ENCODE data around the gene DLG2. TPM values are rescaled to one million over a fixed set of nuclear protein-coding genes. Genes with fewer than 3 reads are reported as not detected.

The DLG2 gene
- total and polyA plus RNA-seq, 2 donors, result 4.8 to 6.6 TPM

DNA sequence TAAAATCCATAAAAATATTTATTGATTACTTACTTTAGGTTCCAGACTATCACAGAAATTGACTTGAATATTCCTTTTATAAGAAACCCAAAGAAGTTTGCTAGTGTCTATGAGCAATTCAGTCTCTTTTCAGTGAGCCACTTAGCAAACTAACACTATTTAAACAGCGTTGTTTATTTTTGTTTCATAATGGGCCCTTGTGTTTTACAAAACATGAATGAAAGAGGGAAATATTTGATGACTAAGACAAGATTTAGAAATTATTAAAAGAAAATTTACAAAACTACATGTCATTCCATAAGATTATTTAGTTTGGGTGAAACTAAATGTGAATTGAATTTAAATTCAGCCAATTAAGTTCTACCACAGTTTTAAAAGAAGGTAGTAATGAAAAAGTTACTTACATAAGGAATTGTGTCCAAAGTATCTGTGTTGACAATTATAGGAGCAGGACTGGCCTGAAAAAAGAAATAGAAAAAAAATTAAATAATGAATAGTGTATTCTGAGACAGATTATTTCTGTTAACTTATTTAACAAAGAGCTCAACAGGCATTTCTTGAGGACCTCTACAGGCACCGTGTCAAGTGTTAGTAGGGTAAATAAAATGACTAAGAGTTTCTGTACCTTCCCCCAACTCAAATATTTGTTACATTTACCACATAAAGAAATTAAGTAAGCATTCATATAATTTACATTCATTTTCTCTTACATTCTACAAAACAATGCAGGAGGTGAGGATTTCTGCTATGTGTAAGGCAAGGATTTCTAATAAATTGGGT lies 1376.1 kb downstream of the DLG2 start:
- H3K27me3 ChIP-seq (ENCODE audit: control insufficient read depth in 2 of 2, insufficient read depth in 1 of 2, low read length in 1 of 2), result no peaks in the 10 kb centered on the region
- H3K4me3 ChIP-seq (ENCODE audit: low read length in 2 of 2), result no peak overlapping the region
- no peaks in the 10 kb centered on the region for H3K36me3 ChIP-seq (ENCODE audit: control insufficient read depth in 2 of 2, insufficient read depth in 2 of 2, low read length in 1 of 2)
- H3K4me1 ChIP-seq (ENCODE audit: control insufficient read depth in 2 of 2, insufficient read depth in 2 of 2, low read length in 2 of 2), result no peaks in the 10 kb centered on the region
- H3K27ac ChIP-seq (ENCODE audit: low read depth in 1 of 2, low read length in 1 of 2), result no peak overlapping the region
- 94% methylated on average over 2 of the region's 2 CpGs for WGBS
- no peak for DNase-seq (ENCODE audit: low read depth in 6 of 9, low spot score in 9 of 9)
- H3K9me3 ChIP-seq (ENCODE audit: control insufficient read depth in 2 of 2, insufficient read depth in 1 of 2, low read length in 1 of 2), result no peaks in the 10 kb centered on the region

DNA sequence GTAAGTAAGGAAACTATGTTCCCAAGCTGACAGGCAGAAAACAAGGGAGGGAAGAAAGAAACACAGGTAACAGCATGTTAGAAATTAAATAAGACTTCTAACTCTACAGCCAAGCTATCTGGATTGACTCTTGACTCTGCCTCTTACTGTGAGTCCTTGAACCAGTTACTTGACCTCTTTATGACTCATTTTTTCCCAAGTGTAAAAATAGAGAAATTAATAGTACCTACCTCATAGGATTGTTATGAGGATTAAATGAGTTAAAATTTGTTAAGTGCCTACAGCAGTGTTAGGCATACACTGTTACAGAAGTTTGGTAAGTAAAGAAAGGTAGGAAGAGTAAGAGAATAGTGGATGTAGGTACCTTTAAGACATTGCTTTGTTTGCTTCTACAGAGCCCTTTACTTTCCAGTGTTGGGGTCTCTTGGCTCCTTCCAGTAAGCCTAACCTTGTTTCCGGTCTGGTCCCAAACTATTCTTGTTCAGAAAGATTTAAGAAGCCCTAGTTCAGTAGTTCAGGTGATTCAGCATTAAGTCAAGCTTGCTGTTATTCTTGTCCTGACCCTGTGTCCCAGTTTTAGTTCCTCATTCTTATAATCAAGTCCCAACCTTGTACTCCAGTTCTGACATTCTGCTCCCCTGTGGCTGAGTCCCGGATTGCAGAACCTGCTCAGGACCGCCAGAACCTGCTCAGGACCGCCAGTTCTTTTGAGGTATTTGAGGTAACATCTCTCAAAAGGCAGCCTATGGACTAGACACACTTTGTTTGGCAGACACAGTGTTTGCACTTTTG lies 1377.6 kb downstream of the DLG2 start:
- H3K27ac ChIP-seq (ENCODE audit: low read depth in 1 of 2, low read length in 1 of 2), result no peak overlapping the region
- H3K36me3 ChIP-seq (ENCODE audit: control insufficient read depth in 2 of 2, insufficient read depth in 2 of 2, low read length in 1 of 2), result no peaks in the 10 kb centered on the region
- WGBS, result 83% methylated on average over 4 of the region's 4 CpGs
- no peak overlapping the region for H3K4me3 ChIP-seq (ENCODE audit: low read length in 2 of 2)
- H3K27me3 ChIP-seq (ENCODE audit: control insufficient read depth in 2 of 2, insufficient read depth in 1 of 2, low read length in 1 of 2), result no peaks in the 10 kb centered on the region
- DNase-seq (ENCODE audit: low read depth in 6 of 9, low spot score in 9 of 9), result no peak
- H3K4me1 ChIP-seq (ENCODE audit: control insufficient read depth in 2 of 2, insufficient read depth in 2 of 2, low read length in 2 of 2), result no peaks in the 10 kb centered on the region
- no peaks in the 10 kb centered on the region for H3K9me3 ChIP-seq (ENCODE audit: control insufficient read depth in 2 of 2, insufficient read depth in 1 of 2, low read length in 1 of 2)

DNA sequence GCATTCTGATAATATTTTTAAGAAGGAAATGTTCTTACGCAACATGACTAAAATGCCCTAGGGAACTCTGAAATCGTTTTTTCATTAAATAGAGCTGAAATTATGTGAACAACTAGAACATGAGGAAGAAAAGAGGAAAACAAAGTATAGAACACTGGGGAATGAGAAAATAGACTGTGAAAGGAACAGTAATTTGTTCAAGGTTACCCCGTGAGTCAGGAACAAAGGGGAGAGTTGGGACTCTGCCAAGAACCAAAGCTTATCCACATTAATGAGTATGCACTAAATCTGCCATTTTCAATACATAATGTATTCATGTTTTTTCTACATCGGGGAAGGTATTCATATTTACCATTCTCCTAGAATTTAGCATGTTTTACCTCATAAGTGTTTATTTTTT lies 1379.2 kb downstream of the DLG2 start:
- no peaks in the 10 kb centered on the region for H3K4me1 ChIP-seq (ENCODE audit: control insufficient read depth in 2 of 2, insufficient read depth in 2 of 2, low read length in 2 of 2)
- no peaks in the 10 kb centered on the region for H3K9me3 ChIP-seq (ENCODE audit: control insufficient read depth in 2 of 2, insufficient read depth in 1 of 2, low read length in 1 of 2)
- no peak for DNase-seq (ENCODE audit: low read depth in 6 of 9, low spot score in 9 of 9)
- WGBS, result 88% methylated on average over 4 of the region's 4 CpGs
- no peak overlapping the region for H3K27ac ChIP-seq (ENCODE audit: low read depth in 1 of 2, low read length in 1 of 2)
- no peaks in the 10 kb centered on the region for H3K36me3 ChIP-seq (ENCODE audit: control insufficient read depth in 2 of 2, insufficient read depth in 2 of 2, low read length in 1 of 2)
- H3K27me3 ChIP-seq (ENCODE audit: control insufficient read depth in 2 of 2, insufficient read depth in 1 of 2, low read length in 1 of 2), result no peaks in the 10 kb centered on the region
- H3K4me3 ChIP-seq (ENCODE audit: low read length in 2 of 2), result no peak overlapping the region

DNA sequence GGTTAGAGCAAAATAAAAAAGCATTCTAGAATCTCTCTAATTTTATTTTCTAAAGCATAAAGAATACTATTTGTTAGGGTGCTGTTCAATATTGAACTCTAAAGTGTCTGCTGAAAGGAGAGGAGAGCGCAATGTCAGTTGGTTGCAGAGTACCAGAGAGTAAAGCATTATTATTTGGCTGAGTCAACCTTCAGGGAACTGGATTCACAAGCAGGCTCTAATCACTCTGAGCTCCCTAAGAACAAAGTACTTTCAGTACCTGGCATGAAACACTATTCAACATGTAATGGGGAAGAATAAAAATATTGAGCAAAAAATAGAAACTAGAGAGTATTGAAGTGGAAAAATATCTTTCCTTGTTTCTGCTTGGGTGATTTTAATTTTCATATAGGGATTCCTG lies 1380.0 kb downstream of the DLG2 start:
- Histone ChIP-seq H3K27me3 (ENCODE audit: control insufficient read depth in 2 of 2, insufficient read depth in 1 of 2, low read length in 1 of 2) (no peaks in the 10 kb centered on the region), H3K27ac (ENCODE audit: low read depth in 1 of 2, low read length in 1 of 2) (no peak overlapping the region), H3K4me1 (ENCODE audit: control insufficient read depth in 2 of 2, insufficient read depth in 2 of 2, low read length in 2 of 2) (no peaks in the 10 kb centered on the region), H3K4me3 (ENCODE audit: low read length in 2 of 2) (no peak overlapping the region), H3K36me3 (ENCODE audit: control insufficient read depth in 2 of 2, insufficient read depth in 2 of 2, low read length in 1 of 2) (no peaks in the 10 kb centered on the region), H3K9me3 (ENCODE audit: control insufficient read depth in 2 of 2, insufficient read depth in 1 of 2, low read length in 1 of 2) (no peaks in the 10 kb centered on the region)
- WGBS, result 98% methylated on average over 1 of the region's 1 CpG
- DNase-seq (ENCODE audit: low read depth in 6 of 9, low spot score in 9 of 9), result no peak

DNA sequence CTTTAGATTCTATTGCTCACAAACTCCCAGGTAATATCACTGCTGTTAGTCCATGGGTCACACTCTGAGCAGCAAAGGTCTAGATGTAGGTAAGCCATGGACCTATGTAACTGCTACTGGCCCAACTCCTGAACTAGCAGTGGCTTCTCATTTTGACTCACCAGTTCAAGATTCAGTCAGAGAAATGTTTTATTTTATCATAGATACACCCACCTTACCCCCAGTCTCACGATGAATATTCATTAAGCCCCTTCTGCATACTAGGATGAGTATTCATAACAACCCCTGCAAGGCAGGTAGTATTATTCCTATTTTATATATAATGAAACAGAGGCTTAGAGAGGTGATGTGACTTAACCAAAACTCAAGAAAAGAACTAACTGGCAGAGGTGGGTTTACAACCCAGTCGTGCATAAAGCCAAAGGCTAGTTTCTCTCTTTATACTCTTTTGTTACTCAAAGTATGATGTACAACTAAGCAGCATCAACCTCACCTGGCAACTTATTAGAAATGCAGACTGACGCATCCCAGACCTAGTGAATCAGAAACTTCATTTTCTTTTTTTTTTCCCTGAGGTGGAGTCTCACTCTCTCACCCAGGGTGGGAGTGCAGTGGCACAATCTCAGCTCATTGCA lies 1383.4 kb downstream of the DLG2 start:
- no peaks in the 10 kb centered on the region for H3K27me3 ChIP-seq (ENCODE audit: control insufficient read depth in 2 of 2, insufficient read depth in 1 of 2, low read length in 1 of 2)
- 91% methylated on average over 3 of the region's 3 CpGs for WGBS
- no peak overlapping the region for H3K4me3 ChIP-seq (ENCODE audit: low read length in 2 of 2)
- no peak for DNase-seq (ENCODE audit: low read depth in 6 of 9, low spot score in 9 of 9)
- H3K27ac ChIP-seq (ENCODE audit: low read depth in 1 of 2, low read length in 1 of 2), result no peak overlapping the region
- no peaks in the 10 kb centered on the region for H3K36me3 ChIP-seq (ENCODE audit: control insufficient read depth in 2 of 2, insufficient read depth in 2 of 2, low read length in 1 of 2)
- H3K4me1 ChIP-seq (ENCODE audit: control insufficient read depth in 2 of 2, insufficient read depth in 2 of 2, low read length in 2 of 2), result no peaks in the 10 kb centered on the region
- H3K9me3 ChIP-seq (ENCODE audit: control insufficient read depth in 2 of 2, insufficient read depth in 1 of 2, low read length in 1 of 2), result no peaks in the 10 kb centered on the region

DNA sequence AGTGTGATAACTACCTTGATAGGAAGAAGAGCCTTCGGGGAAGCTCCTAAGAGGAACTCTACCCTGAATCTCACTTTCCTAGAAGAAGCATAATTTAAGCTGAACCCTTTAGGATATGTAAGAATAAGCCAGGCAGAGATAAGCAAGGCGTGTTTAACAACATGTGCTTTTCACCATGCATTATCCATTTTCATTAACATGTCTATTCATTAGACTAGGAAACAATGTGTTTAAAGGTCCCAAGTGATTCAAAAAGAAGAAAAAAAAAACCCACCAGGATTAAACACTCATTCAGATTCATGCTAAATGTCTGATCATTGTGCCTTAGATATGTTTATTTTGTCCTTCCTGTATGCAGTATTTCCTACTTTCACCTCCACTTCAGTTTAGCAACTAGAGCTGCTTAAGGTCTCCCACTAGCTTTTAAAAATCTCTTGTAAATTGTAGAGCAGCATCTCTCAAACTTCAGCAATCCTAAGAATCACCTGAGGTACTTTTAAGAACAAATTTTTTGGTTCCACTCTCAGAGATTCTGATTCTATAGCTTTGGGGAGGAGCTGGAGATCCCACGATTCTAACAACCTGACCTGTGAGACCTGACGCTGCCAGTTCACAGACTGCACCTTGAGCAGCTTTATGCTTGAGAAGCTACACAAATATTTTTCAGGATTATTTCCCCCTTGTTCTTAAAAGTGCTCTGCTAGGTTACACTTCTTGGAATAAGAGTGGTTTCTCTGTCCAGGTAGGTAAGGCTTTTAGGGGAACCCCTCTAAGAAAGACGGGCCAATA lies 1385.6 kb downstream of the DLG2 start:
- Histone ChIP-seq H3K36me3 (ENCODE audit: control insufficient read depth in 2 of 2, insufficient read depth in 2 of 2, low read length in 1 of 2) (no peaks in the 10 kb centered on the region), H3K27ac (ENCODE audit: low read depth in 1 of 2, low read length in 1 of 2) (no peak overlapping the region), H3K4me3 (ENCODE audit: low read length in 2 of 2) (no peak overlapping the region), H3K27me3 (ENCODE audit: control insufficient read depth in 2 of 2, insufficient read depth in 1 of 2, low read length in 1 of 2) (no peaks in the 10 kb centered on the region), H3K4me1 (ENCODE audit: control insufficient read depth in 2 of 2, insufficient read depth in 2 of 2, low read length in 2 of 2) (no peaks in the 10 kb centered on the region), H3K9me3 (ENCODE audit: control insufficient read depth in 2 of 2, insufficient read depth in 1 of 2, low read length in 1 of 2) (no peaks in the 10 kb centered on the region)
- DNase-seq (ENCODE audit: low read depth in 6 of 9, low spot score in 9 of 9), result no peak
- 83% methylated on average over 5 of the region's 5 CpGs for WGBS

DNA sequence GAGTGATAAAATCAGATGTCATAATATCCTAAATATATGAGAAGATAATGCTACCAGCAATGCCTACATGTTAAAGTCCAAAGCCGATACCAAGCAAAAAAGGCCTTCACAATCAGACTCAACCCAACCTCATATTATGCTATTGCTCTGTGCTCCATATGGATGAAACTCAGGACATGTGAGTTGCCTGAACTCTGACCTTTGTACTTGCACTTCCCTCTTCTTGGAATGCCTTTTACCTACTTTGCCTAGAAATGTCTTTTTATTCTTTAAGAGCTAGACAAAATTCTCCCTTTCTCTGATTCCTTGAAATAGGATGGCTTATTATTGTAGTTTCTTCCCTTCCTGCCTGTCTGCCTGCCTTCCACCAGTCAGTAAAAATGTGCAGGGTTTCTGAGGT lies 1386.3 kb downstream of the DLG2 start:
- WGBS, result 97% methylated on average over 1 of the region's 1 CpG
- H3K27ac ChIP-seq (ENCODE audit: low read depth in 1 of 2, low read length in 1 of 2), result no peak overlapping the region
- DNase-seq (ENCODE audit: low read depth in 6 of 9, low spot score in 9 of 9), result no peak
- H3K27me3 ChIP-seq (ENCODE audit: control insufficient read depth in 2 of 2, insufficient read depth in 1 of 2, low read length in 1 of 2), result no peaks in the 10 kb centered on the region
- no peak overlapping the region for H3K4me3 ChIP-seq (ENCODE audit: low read length in 2 of 2)
- H3K36me3 ChIP-seq (ENCODE audit: control insufficient read depth in 2 of 2, insufficient read depth in 2 of 2, low read length in 1 of 2), result no peaks in the 10 kb centered on the region
- H3K4me1 ChIP-seq (ENCODE audit: control insufficient read depth in 2 of 2, insufficient read depth in 2 of 2, low read length in 2 of 2), result no peaks in the 10 kb centered on the region
- H3K9me3 ChIP-seq (ENCODE audit: control insufficient read depth in 2 of 2, insufficient read depth in 1 of 2, low read length in 1 of 2), result no peaks in the 10 kb centered on the region

DNA sequence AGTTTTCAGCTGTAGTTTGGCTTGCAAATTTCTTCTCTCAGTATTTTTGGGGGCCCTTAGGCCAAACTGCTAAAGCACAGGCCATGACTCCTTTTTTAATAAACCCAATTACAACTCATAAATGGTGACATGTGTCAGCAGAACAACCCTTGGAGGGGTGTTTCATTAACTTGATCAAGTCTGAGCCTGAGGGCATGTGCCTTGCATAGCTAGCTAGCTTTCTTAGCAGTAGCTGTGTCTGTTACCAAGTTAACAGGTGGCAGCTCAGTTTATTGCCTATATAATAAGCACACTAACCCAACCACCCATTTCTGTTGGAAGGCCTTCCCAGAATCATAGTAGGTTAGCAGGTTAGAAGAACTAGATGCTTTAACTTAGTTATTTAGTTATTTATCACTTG lies 1390.7 kb downstream of the DLG2 start:
- no peaks in the 10 kb centered on the region for H3K27me3 ChIP-seq (ENCODE audit: control insufficient read depth in 2 of 2, insufficient read depth in 1 of 2, low read length in 1 of 2)
- no peak for DNase-seq (ENCODE audit: low read depth in 6 of 9, low spot score in 9 of 9)
- no peaks in the 10 kb centered on the region for H3K9me3 ChIP-seq (ENCODE audit: control insufficient read depth in 2 of 2, insufficient read depth in 1 of 2, low read length in 1 of 2)
- no peak overlapping the region for H3K27ac ChIP-seq (ENCODE audit: low read depth in 1 of 2, low read length in 1 of 2)
- H3K4me3 ChIP-seq (ENCODE audit: low read length in 2 of 2), result no peak overlapping the region
- H3K4me1 ChIP-seq (ENCODE audit: control insufficient read depth in 2 of 2, insufficient read depth in 2 of 2, low read length in 2 of 2), result no peaks in the 10 kb centered on the region
- H3K36me3 ChIP-seq (ENCODE audit: control insufficient read depth in 2 of 2, insufficient read depth in 2 of 2, low read length in 1 of 2), result no peaks in the 10 kb centered on the region

All from thymus (tissue), 11 donors.